Upper lobe of right lung (tissue), 1 donor: ENCODE results near the gene PLGRKT. TPM values are rescaled to one million over a fixed set of nuclear protein-coding genes. Genes with fewer than 3 reads are reported as not detected.
"Not testable (repeated sequence)": the region's sequence is repeated elsewhere in the genome, so short reads cannot be mapped to it uniquely, and the experiment has no call there.

Source experiments
- ATAC-seq: fragments of 200-7000 bp; cut with Tn5 transposase; one replicate; pipeline ENCODE4 v1.9.1; 2020; ENCODE audit warnings: mild to moderate bottlenecking, moderate library complexity
- DNase-seq: peaks from one replicate; pipeline ENCODE4 v3.0.0-alpha.2; 2020
- H3K27ac ChIP-seq: fragments of 200-600 bp; one replicate; pipeline ENCODE4 v1.8.0; 2022
- H3K27me3 ChIP-seq: fragments of 200-600 bp; one replicate; pipeline ENCODE4 v1.8.0; 2022; ENCODE audit warnings: mild to moderate bottlenecking
- H3K36me3 ChIP-seq: fragments of 200-600 bp; one replicate; pipeline ENCODE4 v1.8.0; 2022
- H3K4me1 ChIP-seq: fragments of 200-600 bp; one replicate; pipeline ENCODE4 v1.8.0; 2022
- H3K4me3 ChIP-seq: fragments of 200-600 bp; one replicate; pipeline ENCODE4 v1.8.0; 2022; ENCODE audit warnings: mild to moderate bottlenecking
- H3K9me3 ChIP-seq: fragments of 200-600 bp; one replicate; pipeline ENCODE4 v1.8.0; 2022
- intact Hi-C: fragments of 100-400 bp; cut with DNase I; formaldehyde crosslinking; loops from one replicate; pipeline ENCODE4 v1.11.0; 2022
- total RNA-seq: library from RNA; stranded (reverse); fragmentation: NEBNext Ultra II Directional; extraction: Animal tissue kit (Norgen Biotek cat#: 25700); gene quantifications from one replicate; pipeline ENCODE4 v1.2.1, GENCODE V29; 2021
- TF ChIP-seq, protein P1 (sequence below): fragments of 200-600 bp; IDR thresholded peaks from one replicate; pipeline ENCODE4 v1.8.0; 2022; ENCODE audit warnings: antibody characterized with exemption
- donor health status: DM: no; HTN: yes; CAD: no; lungs with severe emphysema.

The PLGRKT gene
- total RNA-seq, 1 donor from 2014 or later, result 18.0 TPM

DNA sequence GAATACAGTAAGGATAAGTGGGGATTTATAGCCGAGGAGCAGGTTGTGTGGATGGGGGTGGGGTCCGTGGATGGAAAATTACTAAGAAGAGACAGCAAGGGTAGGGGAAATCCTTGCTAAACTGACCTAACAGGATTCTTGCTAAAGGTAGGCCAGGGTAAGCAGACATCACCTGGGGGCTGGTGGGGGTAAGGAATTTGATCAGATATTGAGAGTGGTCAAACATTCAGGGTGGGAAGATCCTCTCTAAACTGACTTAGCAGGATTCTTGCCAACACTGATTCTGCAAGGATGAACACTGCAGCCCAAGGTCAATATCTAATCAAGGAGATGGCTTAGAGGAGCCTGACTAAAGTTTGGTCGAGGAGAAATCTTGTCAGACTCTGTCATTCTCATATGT is 2.7 kb upstream of the PLGRKT start:
- H3K4me3 ChIP-seq, result no peak overlapping the region
- H3K36me3 ChIP-seq, result no peaks in the 10 kb centered on the region
- no peaks in the 10 kb centered on the region for H3K9me3 ChIP-seq
- DNase-seq (no peak), ATAC-seq (no peak)
- no peak overlapping the region for H3K27ac ChIP-seq
- H3K27me3 ChIP-seq, result no peaks in the 10 kb centered on the region
- H3K4me1 ChIP-seq, result peaks cover 15% of the 10 kb centered on the region
- intact Hi-C loops, result no loop called here
- TF ChIP-seq, protein P1, sequence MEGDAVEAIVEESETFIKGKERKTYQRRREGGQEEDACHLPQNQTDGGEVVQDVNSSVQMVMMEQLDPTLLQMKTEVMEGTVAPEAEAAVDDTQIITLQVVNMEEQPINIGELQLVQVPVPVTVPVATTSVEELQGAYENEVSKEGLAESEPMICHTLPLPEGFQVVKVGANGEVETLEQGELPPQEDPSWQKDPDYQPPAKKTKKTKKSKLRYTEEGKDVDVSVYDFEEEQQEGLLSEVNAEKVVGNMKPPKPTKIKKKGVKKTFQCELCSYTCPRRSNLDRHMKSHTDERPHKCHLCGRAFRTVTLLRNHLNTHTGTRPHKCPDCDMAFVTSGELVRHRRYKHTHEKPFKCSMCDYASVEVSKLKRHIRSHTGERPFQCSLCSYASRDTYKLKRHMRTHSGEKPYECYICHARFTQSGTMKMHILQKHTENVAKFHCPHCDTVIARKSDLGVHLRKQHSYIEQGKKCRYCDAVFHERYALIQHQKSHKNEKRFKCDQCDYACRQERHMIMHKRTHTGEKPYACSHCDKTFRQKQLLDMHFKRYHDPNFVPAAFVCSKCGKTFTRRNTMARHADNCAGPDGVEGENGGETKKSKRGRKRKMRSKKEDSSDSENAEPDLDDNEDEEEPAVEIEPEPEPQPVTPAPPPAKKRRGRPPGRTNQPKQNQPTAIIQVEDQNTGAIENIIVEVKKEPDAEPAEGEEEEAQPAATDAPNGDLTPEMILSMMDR, result no peak

DNA sequence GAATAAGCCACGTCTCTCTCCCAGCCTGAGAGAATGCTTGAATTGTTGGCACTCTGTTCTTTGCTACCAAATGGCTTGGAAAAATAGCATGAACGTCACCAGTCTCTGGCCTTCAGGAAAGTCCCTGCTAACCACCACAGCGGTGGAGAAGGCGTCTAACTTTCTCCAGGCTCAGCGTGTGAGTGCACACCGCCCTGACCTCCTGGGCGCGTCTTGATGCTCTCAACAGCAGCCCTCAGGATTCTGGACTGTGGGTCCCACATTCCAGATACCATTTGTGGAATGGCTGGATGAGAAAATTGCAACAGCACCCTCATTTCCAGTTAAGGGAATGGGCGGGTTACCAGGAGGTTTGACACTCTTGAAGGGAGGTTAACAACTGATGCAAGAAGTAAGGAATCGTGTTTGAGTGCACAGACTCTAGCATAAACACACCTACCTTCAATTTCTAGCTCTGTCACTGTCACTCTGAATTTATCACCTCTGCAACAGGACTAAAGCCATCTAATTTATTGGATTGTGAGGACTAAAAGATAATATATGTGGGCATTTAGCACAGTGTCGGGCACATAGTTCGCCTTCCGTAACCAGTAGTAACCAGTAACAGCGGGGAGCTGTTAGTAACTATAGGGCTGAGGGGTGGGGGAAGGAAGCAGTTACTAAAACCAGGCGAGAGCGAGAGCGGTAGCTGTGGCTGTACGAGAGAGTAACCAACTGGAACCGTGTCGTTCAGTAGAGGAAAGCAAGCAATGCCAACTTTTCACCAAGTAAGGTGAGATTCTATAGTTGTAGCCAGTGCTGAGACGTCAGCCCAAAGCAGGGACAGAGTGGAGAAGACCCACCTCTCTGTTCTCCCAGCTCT is 807 bp upstream of the PLGRKT start:
- ATAC-seq, result no peak
- no peaks in the 10 kb centered on the region for H3K9me3 ChIP-seq
- TF ChIP-seq, protein P1, result no peak
- intact Hi-C loops, result loop anchor here (10.0 kb wide), 1 partner anchor 684 kb away; no protein-coding TSS in a partner anchor
- H3K27me3 ChIP-seq, result no peaks in the 10 kb centered on the region
- peaks cover 15% of the 10 kb centered on the region for H3K4me1 ChIP-seq
- H3K4me3 ChIP-seq, result peak overlapping the region; percentile 82
- no peaks in the 10 kb centered on the region for H3K36me3 ChIP-seq
- H3K27ac ChIP-seq, result peak overlapping the region; percentile 97
- DNase-seq, result no peak

DNA sequence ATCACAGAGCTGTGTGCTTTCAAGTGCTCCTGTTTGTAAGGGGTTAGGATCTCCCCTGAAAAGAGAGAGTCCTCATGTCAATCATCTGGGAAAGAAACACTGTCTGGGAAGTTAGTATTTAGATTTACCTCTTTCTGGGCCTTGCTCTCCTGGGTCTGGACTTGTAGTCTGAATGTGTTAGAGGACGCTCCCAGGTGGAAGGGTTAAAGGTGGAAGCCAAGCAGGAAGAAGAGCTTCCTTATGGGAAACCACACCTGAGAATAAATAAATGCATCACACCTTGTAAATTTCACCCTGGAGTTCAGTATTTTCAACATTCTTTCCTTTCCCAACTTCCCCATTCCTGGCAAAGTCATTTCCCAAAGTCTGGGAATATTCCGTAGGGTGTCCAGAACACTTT is 1.3 kb downstream of the PLGRKT start:
- Histone ChIP-seq H3K27ac (peak overlapping the region; percentile 97), H3K4me3 (no peak overlapping the region), H3K9me3 (no peaks in the 10 kb centered on the region), H3K4me1 (peaks cover 15% of the 10 kb centered on the region), H3K36me3 (no peaks in the 10 kb centered on the region), H3K27me3 (no peaks in the 10 kb centered on the region)
- no peak for DNase-seq
- TF ChIP-seq, protein P1, result no peak
- ATAC-seq, result no peak
- intact Hi-C loops, result loop anchor here (10.0 kb wide), 1 partner anchor 682 kb away; no protein-coding TSS in a partner anchor

DNA sequence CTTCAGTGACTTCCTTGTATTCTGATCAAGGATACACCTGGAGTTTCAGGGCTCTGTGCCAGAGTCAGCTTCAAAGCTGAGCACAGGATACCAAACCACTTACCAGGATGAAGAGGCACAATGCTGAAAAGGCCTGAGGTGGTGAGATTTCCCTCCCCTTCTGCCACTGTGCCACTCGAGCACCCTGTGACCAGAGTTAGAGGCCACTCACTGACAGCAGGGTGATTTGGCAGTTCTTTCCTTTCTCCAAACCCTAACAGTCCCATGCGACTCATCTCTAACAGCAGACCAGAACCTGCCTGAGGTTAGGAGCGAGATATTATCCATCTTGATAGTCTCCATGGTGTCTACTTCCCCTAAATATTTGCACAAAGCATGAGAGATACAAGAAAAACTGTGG is 1.8 kb downstream of the PLGRKT start:
- no peaks in the 10 kb centered on the region for H3K36me3 ChIP-seq
- H3K27ac ChIP-seq, result no peak overlapping the region
- intact Hi-C loops, result loop anchor here (10.0 kb wide), 1 partner anchor 681 kb away; no protein-coding TSS in a partner anchor
- H3K9me3 ChIP-seq, result no peaks in the 10 kb centered on the region
- peaks cover 15% of the 10 kb centered on the region for H3K4me1 ChIP-seq
- DNase-seq, result no peak
- H3K27me3 ChIP-seq, result no peaks in the 10 kb centered on the region
- no peak for ATAC-seq
- no peak overlapping the region for H3K4me3 ChIP-seq
- TF ChIP-seq, protein P1, result no peak

GRCh38 chr9:5433841-5434810 is 3.6 kb downstream of the PLGRKT start:
- H3K36me3 ChIP-seq, DNase-seq, ATAC-seq: not testable (repeated sequence)

GRCh38 chr9:5433328-5433727 is 4.4 kb downstream of the PLGRKT start:
- intact Hi-C loops, result loop anchor here (10.0 kb wide), 1 partner anchor 679 kb away; no protein-coding TSS in a partner anchor
- H3K4me3 ChIP-seq, H3K9me3 ChIP-seq, DNase-seq, H3K36me3 ChIP-seq, ATAC-seq, H3K27ac ChIP-seq, H3K27me3 ChIP-seq: not testable (repeated sequence)
- peaks cover 12% of the 10 kb centered on the region for H3K4me1 ChIP-seq

More at GRCh38 chr9:5433841-5434810, 3.6 kb downstream of the PLGRKT start:
- intact Hi-C loops, result loop anchor here (10.0 kb wide), 1 partner anchor 679 kb away; no protein-coding TSS in a partner anchor
- not testable (repeated sequence) for H3K9me3 ChIP-seq, H3K27me3 ChIP-seq, H3K27ac ChIP-seq, H3K4me3 ChIP-seq
- H3K4me1 ChIP-seq, result peaks cover 15% of the 10 kb centered on the region

DNA sequence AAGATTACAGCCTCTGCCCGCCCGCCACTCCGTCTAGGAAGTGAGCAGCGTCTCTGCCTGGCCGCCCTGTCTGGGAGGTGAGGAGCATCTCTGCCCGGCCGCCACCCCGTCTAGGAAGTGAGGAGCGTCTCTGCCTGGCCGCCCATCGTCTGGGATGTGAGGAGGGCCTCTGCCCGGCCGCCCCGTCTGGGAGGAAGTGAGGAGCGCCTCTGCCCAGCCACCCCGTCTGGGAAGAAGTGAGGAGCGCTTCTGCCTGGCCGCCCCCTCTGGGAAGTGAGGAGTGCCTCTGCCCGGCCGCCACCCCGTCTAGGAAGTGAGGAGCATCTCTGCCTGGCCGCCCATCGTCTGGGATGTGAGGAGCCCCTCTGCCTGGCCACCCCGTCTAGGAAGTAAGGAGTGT is 4.8 kb downstream of the PLGRKT start:
- not testable (repeated sequence) for H3K9me3 ChIP-seq, DNase-seq, ATAC-seq, H3K36me3 ChIP-seq, H3K27ac ChIP-seq, H3K4me3 ChIP-seq, H3K4me1 ChIP-seq, H3K27me3 ChIP-seq
- intact Hi-C loops, result loop anchor here (10.0 kb wide), 1 partner anchor 678 kb away; no protein-coding TSS in a partner anchor
